Gastroesophageal sphincter (tissue), 4 donors: ENCODE data around the gene SRPRA. TPM values are rescaled to one million over a fixed set of nuclear protein-coding genes. Genes with fewer than 3 reads are reported as not detected.

ENCODE experiments used
- ATAC-seq: fragments of 150-250 bp; one replicate; pipeline ENCODE4 v1.9.1; 2016; ENCODE audit warnings: mild to moderate bottlenecking, moderate library complexity
- H3K27ac ChIP-seq, 4 donors: fragments of 200-600 bp; sonication (generic) in 3 of 4; 1 replicate in 3 of 4; 2 replicates in 1 of 4; pipeline ENCODE4 v1.5.1; 2016 to 2019
- H3K27me3 ChIP-seq: fragments of 200-600 bp; sonication (generic); one replicate; pipeline ENCODE4 v1.5.1; 2019
- H3K36me3 ChIP-seq, 2 donors: fragments of 200-600 bp; sonication (generic); one replicate each; pipeline ENCODE4 v1.5.1; 2019; ENCODE audit warnings: control low read depth in 1 of 2
- H3K4me1 ChIP-seq, 3 donors: fragments of 200-600 bp; sonication (generic); 1 replicate in 2 of 3; 2 replicates in 1 of 3; pipeline ENCODE4 v1.5.1; 2016 to 2019; ENCODE audit warnings: control low read depth in 2 of 3
- H3K4me3 ChIP-seq, 2 donors: fragments of 200-600 bp; sonication (generic); one replicate each; pipeline ENCODE4 v1.5.1; 2019; ENCODE audit warnings: mild to moderate bottlenecking in 1 of 2, moderate library complexity in 1 of 2
- H3K9me3 ChIP-seq, 3 donors: fragments of 200-600 bp; sonication (generic); one replicate each; pipeline ENCODE4 v1.5.1; 2017 to 2019; ENCODE audit warnings: control low read depth in 2 of 3
- CTCF ChIP-seq, 4 experiments: fragments of 200-600 bp in 2 of 4; fragments of 450-650 bp in 2 of 4; sonication (generic) in 1 of 4; IDR thresholded peaks; one replicate each; pipeline ENCODE4 v1.5.1; 2017 to 2019; ENCODE audit warnings: antibody characterized with exemption in 4 of 4, mild to moderate bottlenecking in 2 of 4, moderate library complexity in 2 of 4
- EP300 ChIP-seq: sonication (generic); formaldehyde crosslinking; IDR thresholded peaks from one replicate; pipeline ENCODE4 v1.6.1; 2017; ENCODE audit warnings: antibody characterized with exemption, mild to moderate bottlenecking
- POLR2A ChIP-seq, 2 donors: fragments of 450-650 bp; IDR thresholded peaks; one replicate each; pipeline ENCODE4 v1.6.1; 2017; ENCODE audit warnings: antibody characterized with exemption in 2 of 2, mild to moderate bottlenecking in 2 of 2, moderate library complexity in 1 of 2
- POLR2AphosphoS5 ChIP-seq: sonication (generic); formaldehyde crosslinking; IDR thresholded peaks from one replicate; pipeline ENCODE4 v1.6.1; 2017; ENCODE audit warnings: antibody characterized with exemption
- WGBS, 2 donors: methylation state at CpG; one replicate each; pipeline ENCODE4 v1.1.5; 2018; ENCODE audit warnings: low coverage in 1 of 2; 5-methylcytosine and 5-hydroxymethylcytosine counted together
- total RNA-seq, 4 donors: library from RNA; depleted of rRNA; stranded (reverse); fragments of >200 nt; gene quantifications; one replicate each; pipeline ENCODE4 v1.1.0, GENCODE V29; 2016

The SRPRA gene
- total RNA-seq, 4 donors from 2014 or later: 84.1 to 87.1 (median 86.7) TPM

- no peak for TF ChIP-seq POLR2A (IDR thresholded peaks at IDR 0.05)
- no peak for TF ChIP-seq CTCF (IDR thresholded peaks at IDR 0.05)
- TF ChIP-seq POLR2AphosphoS5: no peak
- TF ChIP-seq EP300: no peak
- Histone ChIP-seq H3K4me3 (no peak overlapping the region), H3K27ac (no peak overlapping the region), H3K9me3 (no peaks in the 10 kb centered on the region), H3K27me3 (no peaks in the 10 kb centered on the region), H3K4me1 (no peaks in the 10 kb centered on the region), H3K36me3 (peaks cover 3 to 69% of the 10 kb centered on the region in 2 donors)
- ATAC-seq: no peak
- 70 to 77% methylated on average over 4 of the region's 4 CpGs for WGBS, 2 donors
Observed at GRCh38 chr11:126253265-126253664, 15.4 kb downstream of the SRPRA start.

- Histone ChIP-seq H3K27ac (no peak overlapping the region), H3K27me3 (no peaks in the 10 kb centered on the region), H3K9me3 (no peaks in the 10 kb centered on the region), H3K4me3 (no peak overlapping the region), H3K4me1 (no peaks in the 10 kb centered on the region), H3K36me3 (peaks cover 3 to 65% of the 10 kb centered on the region in 2 donors)
- 79% methylated on average over 2 of the region's 2 CpGs for WGBS, 2 donors
- TF ChIP-seq EP300 (no peak), POLR2A (IDR thresholded peaks at IDR 0.05) (no peak), CTCF (IDR thresholded peaks at IDR 0.05) (no peak), POLR2AphosphoS5 (no peak)
- no peak for ATAC-seq
Observed at GRCh38 chr11:126246636-126247035, 22.1 kb downstream of the SRPRA start.

GRCh38 chr11:126233391-126233790 is 35.3 kb downstream of the SRPRA start:
- no peak for TF ChIP-seq POLR2AphosphoS5
- TF ChIP-seq CTCF (IDR thresholded peaks at IDR 0.05): no peak
- TF ChIP-seq POLR2A (IDR thresholded peaks at IDR 0.05): no peak
- no peak for TF ChIP-seq EP300
- H3K4me3 ChIP-seq: no peak overlapping the region

GRCh38 chr11:126232683-126233082 is 36.0 kb downstream of the SRPRA start:
- Histone ChIP-seq H3K27ac (no peak overlapping the region), H3K36me3 (peaks cover 0 to 21% of the 10 kb centered on the region in 2 donors), H3K4me1 (no peaks in the 10 kb centered on the region), H3K27me3 (no peaks in the 10 kb centered on the region), H3K4me3 (no peak overlapping the region), H3K9me3 (no peaks in the 10 kb centered on the region)
- ATAC-seq: no peak
- TF ChIP-seq CTCF (IDR thresholded peaks at IDR 0.05) (no peak), POLR2AphosphoS5 (no peak), POLR2A (IDR thresholded peaks at IDR 0.05) (no peak), EP300 (no peak)
- WGBS, 2 donors: 80 to 93% methylated on average over 1 to 3 of the region's 3 CpGs

More at GRCh38 chr11:126233391-126233790, 35.3 kb downstream of the SRPRA start:
- no peaks in the 10 kb centered on the region for H3K9me3 ChIP-seq
- H3K4me1 ChIP-seq: no peaks in the 10 kb centered on the region
- peaks cover 0 to 28% of the 10 kb centered on the region in 2 donors for H3K36me3 ChIP-seq
- H3K27me3 ChIP-seq: no peaks in the 10 kb centered on the region
- WGBS, 2 donors: 97 to 100% methylated on average over 1 to 4 of the region's 4 CpGs
- H3K27ac ChIP-seq: no peak overlapping the region
- ATAC-seq: no peak

GRCh38 chr11:126231725-126232459 is 36.8 kb downstream of the SRPRA start:
- no peaks in the 10 kb centered on the region for H3K27me3 ChIP-seq
- TF ChIP-seq POLR2AphosphoS5 (no peak), CTCF (IDR thresholded peaks at IDR 0.05) (no peak), POLR2A (IDR thresholded peaks at IDR 0.05) (no peak), EP300 (no peak)
- no peaks in the 10 kb centered on the region for H3K9me3 ChIP-seq
- H3K27ac ChIP-seq: no peak overlapping the region
- WGBS, 2 donors: 70% methylated on average over 6 of the region's 6 CpGs
- H3K36me3 ChIP-seq: peaks cover 0 to 21% of the 10 kb centered on the region in 2 donors
- ATAC-seq: no peak
- no peaks in the 10 kb centered on the region for H3K4me1 ChIP-seq
- no peak overlapping the region for H3K4me3 ChIP-seq
